ENCODE measurements around the gene CDV3. TPM values are rescaled to one million over a fixed set of nuclear protein-coding genes. Genes with fewer than 3 reads are reported as not detected.
A peak's percentile ranks its signal among the peaks of the same experiment; 100 is the strongest.

The CDV3 gene
- total RNA-seq, 1 donor from 2014 or later, result 140 TPM

- ATAC-seq (no peak), DNase-seq (ENCODE audit: low spot score) (no peak)
- intact Hi-C loops (cut with DNase I), result no loop called here
Measured at GRCh38 chr3:133595341-133595740, 21.9 kb downstream of the CDV3 start.

GRCh38 chr3:133598405-133598804, 24.9 kb downstream of the CDV3 start:
- intact Hi-C loops (cut with DNase I), result no loop called here
- DNase-seq (ENCODE audit: low spot score), result no peak
- no peak for ATAC-seq

GRCh38 chr3:133599280-133599679, 25.8 kb downstream of the CDV3 start:
- DNase-seq (ENCODE audit: low spot score) (no peak), ATAC-seq (no peak)
- intact Hi-C loops (cut with DNase I), result no loop called here

- intact Hi-C loops (cut with DNase I), result no loop called here
- ATAC-seq, result no peak
- DNase-seq (ENCODE audit: low spot score), result no peak
Measured at GRCh38 chr3:133600572-133601081, 27.1 kb downstream of the CDV3 start.

- ATAC-seq (no peak), DNase-seq (ENCODE audit: low spot score) (no peak)
- intact Hi-C loops (cut with DNase I), result no loop called here
Measured at GRCh38 chr3:133606342-133606741, 32.9 kb downstream of the CDV3 start.

- DNase-seq (ENCODE audit: low spot score) (no peak), ATAC-seq (no peak)
- intact Hi-C loops (cut with DNase I), result no loop called here
Measured at GRCh38 chr3:133606902-133607301, 33.4 kb downstream of the CDV3 start.

- intact Hi-C loops (cut with DNase I), result no loop called here
- DNase-seq (ENCODE audit: low spot score) (no peak), ATAC-seq (no peak)
Measured at GRCh38 chr3:133607816-133608215, 34.3 kb downstream of the CDV3 start.

- ATAC-seq (no peak), DNase-seq (ENCODE audit: low spot score) (no peak)
- intact Hi-C loops (cut with DNase I), result no loop called here
Measured at GRCh38 chr3:133608388-133608787, 34.9 kb downstream of the CDV3 start.

- DNase-seq (ENCODE audit: low spot score) (no peak), ATAC-seq (peak; percentile 28)
- intact Hi-C loops (cut with DNase I), result no loop called here
Measured at GRCh38 chr3:133610031-133610430, 36.5 kb downstream of the CDV3 start.

- intact Hi-C loops (cut with DNase I), result no loop called here
- no peak for ATAC-seq
- no peak for DNase-seq (ENCODE audit: low spot score)
Measured at GRCh38 chr3:133611534-133611933, 38.0 kb downstream of the CDV3 start.

GRCh38 chr3:133620066-133620784, 46.7 kb downstream of the CDV3 start:
- no peak for ATAC-seq
- no peak for DNase-seq (ENCODE audit: low spot score)
- intact Hi-C loops (cut with DNase I), result no loop called here

GRCh38 chr3:133627789-133628188, 54.3 kb downstream of the CDV3 start:
- intact Hi-C loops (cut with DNase I), result no loop called here
- DNase-seq (ENCODE audit: low spot score), result no peak
- no peak for ATAC-seq

- intact Hi-C loops (cut with DNase I), result no loop called here
- DNase-seq (ENCODE audit: low spot score), result no peak
- ATAC-seq, result no peak
Measured at GRCh38 chr3:133629146-133629545, 55.7 kb downstream of the CDV3 start.

- no peak for DNase-seq (ENCODE audit: low spot score)
- no peak for ATAC-seq
- intact Hi-C loops (cut with DNase I), result no loop called here
Measured at GRCh38 chr3:133633439-133633838, 60.0 kb downstream of the CDV3 start.

Other genes with a start within 250 kb of the CDV3 start
- gene BFSP2, start 173.6 kb upstream of the CDV3 start, total RNA-seq, result not detected
- 20.0 TPM for gene TOPBP1, start 88.3 kb downstream of the CDV3 start, total RNA-seq
- gene TF, start 172.7 kb downstream of the CDV3 start, total RNA-seq, result 40.6 TPM
- gene SRPRB, start 232.1 kb downstream of the CDV3 start, total RNA-seq, result 27.8 TPM

Measured in sciatic nerve (tissue), 2 donors.